ENCODE measurements around the gene MIPOL1.

Gene MIPOL1

DNA sequence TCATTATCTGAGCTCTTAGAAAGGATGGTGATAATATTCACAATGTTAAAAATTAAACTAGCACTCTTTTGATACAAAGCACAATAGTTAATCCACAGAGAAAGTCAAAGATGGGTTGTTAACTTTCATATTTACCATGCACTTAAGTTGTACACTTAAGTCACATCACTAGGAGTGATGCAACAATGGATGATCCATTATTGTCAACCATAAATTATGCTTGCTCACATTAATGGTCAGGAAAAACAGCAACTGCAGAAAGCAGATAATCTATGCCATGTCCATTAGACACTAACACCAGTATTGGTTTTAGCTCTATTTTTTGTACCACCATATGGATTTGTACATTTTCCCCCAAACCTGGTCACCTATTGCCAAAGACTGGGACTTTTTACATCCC lies 201.8 kb downstream of the MIPOL1 start:
- DNase-seq (ENCODE audit: low read depth in 2 of 2): no peak

DNA sequence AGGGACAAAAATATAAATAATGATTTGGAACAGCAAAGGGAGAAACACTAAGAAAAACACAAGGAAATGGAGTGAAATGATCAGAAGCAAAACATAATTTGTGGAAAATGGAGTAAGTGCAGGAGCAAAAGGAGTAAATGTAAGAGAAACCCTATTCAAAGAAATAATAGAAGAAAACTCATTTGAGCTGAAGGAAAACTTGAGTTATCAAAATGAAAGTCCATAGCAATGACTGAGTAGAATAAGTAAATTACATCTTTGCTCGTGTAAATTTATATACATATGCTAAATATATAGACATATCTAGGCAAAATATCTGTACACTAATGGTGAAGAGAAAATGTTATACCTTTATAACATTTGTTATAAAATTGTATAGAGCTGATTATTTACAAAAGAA lies 203.4 kb downstream of the MIPOL1 start:
- no peak for DNase-seq (ENCODE audit: low read depth in 2 of 2)

DNA sequence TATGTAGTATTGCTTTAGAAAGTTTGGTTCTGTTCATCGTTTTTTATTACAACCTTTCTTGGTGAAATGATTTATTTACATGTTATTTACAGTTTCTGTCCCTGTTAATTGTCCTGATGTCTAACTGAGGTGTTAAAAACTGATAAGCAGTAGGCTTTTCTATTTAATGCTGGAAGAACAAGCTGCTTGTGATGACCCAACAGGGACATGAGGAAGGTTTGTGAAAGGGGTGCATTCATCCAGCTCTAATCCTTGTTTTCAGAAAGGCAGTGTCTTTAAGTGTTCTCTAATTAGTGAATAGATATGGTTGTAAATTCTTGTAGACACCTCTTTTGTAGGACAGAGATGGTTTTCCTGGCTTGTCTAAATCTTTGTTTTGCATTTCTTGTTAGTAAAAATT lies 205.9 kb downstream of the MIPOL1 start:
- DNase-seq (ENCODE audit: low read depth in 2 of 2): no peak

DNA sequence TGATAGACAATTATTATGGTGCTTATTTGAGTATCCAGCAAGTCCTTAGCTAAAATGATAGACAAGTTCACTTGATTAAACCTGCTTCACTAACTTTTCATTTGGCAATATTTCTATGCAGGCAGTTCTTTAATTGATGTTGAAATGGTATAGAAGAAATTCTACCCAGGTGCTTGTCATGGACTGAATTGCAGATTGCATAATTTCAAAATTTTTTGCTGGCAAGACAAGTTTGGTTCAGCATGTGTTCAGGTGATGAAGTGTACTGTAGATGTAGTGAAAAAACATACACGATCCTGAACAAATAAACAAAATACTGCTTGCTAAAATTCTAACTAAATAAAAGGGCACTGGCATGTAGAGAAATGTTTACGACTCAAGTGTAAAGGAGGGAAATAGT lies 208.4 kb downstream of the MIPOL1 start:
- no peak for DNase-seq (ENCODE audit: low read depth in 2 of 2)

DNA sequence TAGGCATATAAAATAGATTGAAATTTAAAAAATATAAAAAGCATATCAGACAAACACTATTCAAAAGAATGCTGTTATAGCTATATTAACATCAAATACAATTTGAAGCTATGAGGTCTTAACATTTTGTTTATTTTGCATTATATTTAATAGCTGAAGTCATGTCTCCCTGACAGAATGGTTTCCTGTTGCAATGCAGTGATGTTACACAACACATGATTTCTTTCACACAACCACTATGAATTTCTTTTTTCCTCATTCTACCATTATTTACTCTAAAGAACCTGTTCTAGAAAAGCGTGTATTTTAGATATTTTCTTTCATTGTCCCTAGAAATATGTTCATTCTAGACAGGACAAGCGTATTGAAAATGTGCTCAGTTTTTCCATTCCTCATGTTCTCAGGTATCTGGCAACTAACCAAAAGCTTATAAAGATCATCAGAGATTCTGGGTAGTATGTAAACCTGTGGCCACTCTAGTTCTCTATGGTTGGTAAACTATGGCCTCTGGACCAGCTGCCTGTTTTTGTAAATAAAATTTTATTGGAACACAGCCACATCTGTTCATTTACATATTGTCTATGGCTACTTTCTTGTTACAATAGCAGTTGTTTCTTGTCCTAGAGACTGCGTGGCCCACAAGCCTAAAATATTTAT lies 213.5 kb downstream of the MIPOL1 start:
- no peak for DNase-seq (ENCODE audit: low read depth in 2 of 2)

DNA sequence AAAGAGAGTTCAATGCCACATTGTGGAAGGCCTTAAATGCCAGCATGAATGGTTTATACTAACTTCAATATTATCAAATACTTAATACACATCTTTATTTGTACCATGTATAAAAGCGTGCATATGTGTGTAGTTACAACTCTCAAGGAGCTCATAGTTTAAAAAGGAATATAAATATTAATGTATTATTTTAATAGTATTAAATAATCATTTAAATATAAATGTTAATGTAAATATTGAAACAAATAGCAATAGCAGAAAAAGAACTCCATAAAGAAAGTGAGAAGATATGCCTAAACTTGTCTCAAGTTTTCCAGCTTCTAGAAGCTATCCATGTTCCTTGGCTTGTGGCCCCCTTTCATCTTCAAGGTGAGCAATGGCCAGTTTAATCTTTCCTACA lies 215.3 kb downstream of the MIPOL1 start:
- DNase-seq (ENCODE audit: low read depth in 2 of 2): no peak

DNA sequence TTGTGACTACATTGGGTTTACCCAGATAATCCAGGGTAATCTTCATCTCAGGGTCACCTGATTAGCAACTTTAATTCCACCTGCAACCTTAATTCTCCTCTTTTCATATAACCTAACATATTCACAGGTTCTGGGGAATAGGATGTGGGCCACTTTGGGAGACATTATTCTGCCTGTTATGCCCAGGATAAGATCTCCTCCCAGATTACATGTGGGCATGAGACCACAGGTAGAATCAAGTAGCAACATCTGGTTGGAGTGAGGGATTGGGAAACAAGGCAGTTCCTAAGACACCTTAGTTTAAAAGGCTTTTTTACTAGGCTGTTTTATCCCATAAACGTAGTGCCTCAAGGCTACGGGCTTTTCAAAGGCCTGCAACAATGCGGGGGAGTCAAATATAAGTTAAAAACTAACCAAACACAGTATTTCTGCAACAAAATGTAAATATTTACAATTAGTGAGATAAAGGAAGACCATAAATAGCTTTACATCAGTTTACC lies 215.8 kb downstream of the MIPOL1 start:
- no peak for DNase-seq (ENCODE audit: low read depth in 2 of 2)

DNA sequence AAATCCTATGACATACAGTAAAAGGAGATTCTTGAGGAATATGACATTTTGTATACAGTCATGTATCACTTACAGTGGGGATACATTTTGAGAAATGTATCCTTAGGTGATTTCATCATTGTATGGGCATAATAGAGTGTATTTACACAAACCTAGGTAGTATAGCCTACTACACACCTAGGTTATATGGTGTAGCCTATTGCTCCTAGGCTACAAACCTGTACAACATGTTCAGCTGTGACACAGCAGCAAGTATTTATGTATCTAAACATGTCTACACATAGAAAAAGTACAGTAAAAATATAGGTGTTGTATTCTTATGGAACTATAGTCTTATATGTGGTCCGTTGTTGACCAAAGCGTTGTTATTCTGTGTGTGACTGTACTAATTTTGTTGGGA lies 218.5 kb downstream of the MIPOL1 start:
- DNase-seq (ENCODE audit: low read depth in 2 of 2): no peak

DNA sequence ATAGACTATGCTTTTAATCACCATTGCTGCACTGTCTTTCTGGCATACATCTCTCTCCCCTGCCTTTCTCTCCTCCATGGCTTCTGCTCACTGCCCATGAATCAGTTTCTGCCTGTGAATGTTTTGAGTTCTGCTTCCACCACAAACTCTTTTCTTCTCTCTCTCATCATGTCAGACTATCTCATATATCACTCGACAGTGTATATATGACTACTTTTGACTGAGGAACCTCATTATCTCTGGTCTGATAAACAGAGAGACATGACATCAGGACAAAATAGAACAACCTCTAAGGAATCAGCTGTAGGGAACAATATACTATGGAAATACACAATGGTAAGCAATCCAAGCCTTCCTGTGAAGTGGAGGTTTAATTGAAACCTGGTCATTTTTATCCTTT lies 219.4 kb downstream of the MIPOL1 start:
- DNase-seq (ENCODE audit: low read depth in 2 of 2): no peak

DNA sequence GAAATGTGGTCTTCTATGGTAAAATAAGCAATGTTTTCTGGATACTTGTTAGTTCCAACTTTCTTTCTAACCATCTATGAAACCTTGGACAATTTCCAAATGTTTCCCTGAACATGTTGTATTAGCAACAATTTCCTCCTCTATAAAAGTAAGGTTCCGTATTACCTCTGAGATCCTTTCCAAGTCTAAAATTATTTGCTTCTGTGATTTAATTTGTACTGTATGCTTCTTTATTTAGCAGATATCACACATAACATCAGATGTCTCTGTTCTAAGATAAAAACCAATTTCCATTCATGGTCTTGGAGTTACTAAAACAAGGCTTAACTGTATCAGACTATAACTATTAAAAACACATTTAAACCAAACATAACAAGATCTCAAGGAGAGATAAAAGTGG lies 220.1 kb downstream of the MIPOL1 start:
- DNase-seq (ENCODE audit: low read depth in 2 of 2): no peak

DNA sequence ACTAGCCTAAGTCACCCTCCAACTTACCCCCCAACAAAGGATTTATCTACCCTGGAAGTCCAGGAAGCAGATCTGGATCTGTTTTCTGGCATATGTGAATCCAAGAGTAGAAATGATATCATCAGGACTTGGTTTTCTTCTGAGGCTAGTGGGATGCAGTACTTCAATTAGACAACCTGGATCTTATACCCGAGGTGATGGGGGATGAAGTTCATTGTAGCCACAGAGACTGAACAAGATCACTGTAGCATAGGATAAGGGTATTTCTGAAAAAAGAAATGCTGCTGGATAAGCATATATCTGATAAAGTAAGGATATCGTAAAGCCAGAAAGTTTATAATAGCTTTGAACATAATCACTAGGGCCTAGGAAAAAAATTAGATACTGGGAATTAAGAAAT lies 222.9 kb downstream of the MIPOL1 start:
- no peak for DNase-seq (ENCODE audit: low read depth in 2 of 2)

DNA sequence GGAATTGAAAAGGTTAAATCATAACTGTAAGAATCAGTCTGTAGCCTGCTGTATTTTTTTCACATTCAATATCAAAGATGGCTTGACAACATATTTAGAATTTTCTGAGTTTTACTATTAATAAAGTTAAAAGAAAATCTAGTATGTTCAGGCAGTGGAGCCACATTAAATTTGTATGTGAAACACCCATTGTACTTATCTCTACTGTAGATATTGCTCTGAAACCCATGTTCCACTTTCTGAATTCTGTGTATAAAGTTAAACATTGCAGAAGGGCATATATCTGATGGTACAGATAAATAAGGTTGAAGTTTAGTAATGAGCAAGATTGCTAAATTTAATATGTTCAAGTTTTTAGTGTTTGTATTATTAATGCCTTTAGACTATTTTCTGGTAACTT lies 224.6 kb downstream of the MIPOL1 start:
- no peak for DNase-seq (ENCODE audit: low read depth in 2 of 2)

DNA sequence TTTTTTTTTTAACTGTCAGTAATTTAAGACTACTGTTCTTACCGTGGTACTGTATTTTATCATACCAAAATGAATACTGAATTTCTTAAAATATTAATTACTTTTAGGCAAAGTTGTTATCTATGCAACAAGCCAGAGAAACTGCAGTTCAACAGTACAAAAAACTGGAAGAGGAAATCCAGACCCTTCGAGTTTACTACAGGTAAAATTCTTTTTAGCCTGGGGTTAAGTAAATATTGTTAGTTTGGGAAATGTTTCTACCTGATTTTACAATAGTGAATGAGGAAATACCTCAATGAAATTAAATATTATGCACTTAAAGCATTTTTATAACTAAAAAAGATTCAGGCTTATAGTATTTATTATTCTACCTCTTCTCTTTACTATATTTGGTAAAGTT lies 225.0 kb downstream of the MIPOL1 start:
- DNase-seq (ENCODE audit: low read depth in 2 of 2): no peak

DNA sequence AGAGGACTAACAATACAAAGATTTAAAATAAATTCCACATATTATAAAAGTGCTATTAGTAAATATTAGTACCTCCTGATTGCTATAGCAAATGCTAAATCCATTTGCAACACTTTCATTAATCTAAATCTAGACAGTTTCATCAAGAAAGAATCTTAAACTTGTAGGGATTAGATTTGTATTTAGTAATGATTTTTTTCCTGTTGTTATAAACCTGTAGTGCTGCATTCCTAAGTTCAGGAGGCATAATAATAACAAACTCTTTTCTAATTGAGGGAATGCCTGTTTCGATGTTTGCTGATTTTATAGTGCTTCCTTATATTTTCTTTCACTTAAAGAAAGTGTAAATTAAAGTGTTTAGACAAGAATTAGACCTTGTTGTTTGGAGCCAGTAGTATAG lies 231.2 kb downstream of the MIPOL1 start:
- DNase-seq (ENCODE audit: low read depth in 2 of 2): no peak

DNA sequence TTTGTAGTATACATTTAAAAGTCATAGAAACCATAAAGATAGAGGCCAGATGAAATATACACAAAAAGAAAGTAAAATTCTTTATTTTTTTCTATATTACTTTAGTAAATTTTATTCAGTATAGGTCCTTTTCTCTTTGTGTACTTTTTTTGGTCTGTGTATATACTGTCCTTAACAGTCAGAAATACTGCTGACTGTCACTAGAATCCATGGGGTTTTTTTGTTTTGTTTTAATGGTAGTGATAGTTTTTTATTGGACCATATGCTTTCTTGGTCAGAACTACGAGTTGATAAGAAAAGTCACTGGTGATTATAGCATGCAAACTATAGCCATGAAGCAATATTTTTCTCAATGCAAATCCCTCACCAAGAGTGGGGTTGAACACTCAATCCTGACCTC lies 231.9 kb downstream of the MIPOL1 start:
- DNase-seq (ENCODE audit: low read depth in 2 of 2): no peak

DNA sequence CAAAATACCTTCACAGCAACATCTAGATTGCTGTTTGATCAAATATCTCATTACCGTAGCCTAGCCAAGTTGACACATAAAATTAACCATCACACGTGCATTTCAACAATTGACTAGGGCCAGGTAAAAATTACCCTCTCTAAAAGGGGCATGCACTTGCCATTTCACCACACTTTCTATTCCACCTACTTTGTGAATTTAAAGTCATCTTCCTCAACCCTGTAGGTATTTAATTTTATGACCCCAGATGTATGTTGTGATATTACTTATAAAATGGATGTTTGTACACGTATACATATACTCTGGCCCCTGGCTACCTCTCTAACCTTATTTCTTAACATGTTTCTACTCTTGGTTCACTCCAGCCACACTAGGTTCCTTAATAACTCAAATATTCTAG lies 237.1 kb downstream of the MIPOL1 start:
- DNase-seq (ENCODE audit: low read depth in 2 of 2): no peak

DNA sequence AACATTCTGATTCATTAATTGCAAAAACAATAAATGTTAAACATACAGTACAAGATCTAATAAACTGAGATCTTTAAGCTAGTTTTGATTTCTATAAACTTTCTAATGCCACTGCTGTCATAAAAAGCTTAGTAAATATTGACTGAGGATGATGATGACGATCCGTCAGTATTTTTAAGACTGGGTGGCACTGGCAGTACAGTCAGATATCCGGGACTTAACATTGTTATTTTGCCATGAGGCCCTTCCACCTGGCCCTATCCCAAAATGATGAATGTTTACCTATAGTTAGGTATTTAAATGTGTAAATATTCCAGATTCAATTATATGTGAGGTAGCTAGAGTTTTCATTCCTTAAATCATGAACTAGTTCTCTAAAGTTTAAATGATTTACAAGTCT lies 238.8 kb downstream of the MIPOL1 start:
- no peak for DNase-seq (ENCODE audit: low read depth in 2 of 2)

DNA sequence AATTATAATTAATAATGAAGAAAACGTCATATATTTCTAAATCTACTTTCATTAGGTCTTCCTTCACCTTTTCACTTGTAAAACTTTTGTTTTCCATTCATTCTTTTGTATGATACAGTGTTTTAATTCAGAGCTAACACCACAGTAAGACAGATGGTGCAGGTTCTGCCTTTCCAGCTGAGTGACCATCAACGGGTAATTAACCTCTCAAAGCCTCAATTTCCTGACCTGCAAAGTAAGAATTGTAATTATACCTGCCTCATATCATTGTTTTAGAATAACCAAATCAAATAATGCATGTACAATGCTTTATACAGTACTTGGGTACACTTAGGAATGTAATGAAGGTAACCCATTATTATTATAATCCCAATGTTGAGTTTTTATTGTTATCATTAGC lies 239.8 kb downstream of the MIPOL1 start:
- DNase-seq (ENCODE audit: low read depth in 2 of 2): no peak

DNA sequence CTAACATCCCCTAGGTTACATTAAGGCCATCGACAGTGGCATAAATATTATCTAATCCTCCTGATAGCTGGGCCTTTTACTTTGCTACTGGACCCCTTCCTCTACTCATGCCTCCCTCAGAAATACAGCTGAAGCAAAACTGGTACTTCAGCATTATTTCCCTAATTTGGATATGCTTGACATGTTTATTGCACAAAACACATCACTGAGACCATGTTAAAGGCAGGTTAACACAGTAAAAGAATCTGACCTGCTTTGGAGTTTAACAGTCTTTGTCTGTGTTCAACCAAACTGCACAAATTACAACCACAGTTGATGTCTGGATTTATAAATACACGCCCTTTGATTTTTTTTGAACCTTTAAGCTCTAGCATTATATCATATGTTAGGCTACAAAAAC lies 240.7 kb downstream of the MIPOL1 start:
- no peak for DNase-seq (ENCODE audit: low read depth in 2 of 2)

DNA sequence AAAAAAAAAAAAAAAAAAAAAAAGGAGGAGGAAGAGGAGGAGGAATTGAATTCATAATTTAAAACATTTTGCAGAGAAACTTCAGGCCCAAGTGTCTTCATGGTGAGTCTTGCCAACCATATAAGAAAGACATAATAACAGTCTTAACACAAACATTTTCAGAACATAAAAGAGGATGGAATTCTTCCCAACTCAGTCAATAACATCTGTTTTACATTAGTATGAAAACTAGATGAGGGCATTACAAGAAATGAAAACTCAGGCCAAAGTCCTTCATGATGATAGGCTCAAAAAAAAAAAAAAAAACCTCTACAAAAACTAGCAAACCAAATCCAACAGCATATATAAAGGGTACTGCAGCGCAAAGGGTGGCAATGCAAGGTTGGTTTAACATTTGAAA lies 245.7 kb downstream of the MIPOL1 start:
- no peak for DNase-seq (ENCODE audit: low read depth in 2 of 2)

DNA sequence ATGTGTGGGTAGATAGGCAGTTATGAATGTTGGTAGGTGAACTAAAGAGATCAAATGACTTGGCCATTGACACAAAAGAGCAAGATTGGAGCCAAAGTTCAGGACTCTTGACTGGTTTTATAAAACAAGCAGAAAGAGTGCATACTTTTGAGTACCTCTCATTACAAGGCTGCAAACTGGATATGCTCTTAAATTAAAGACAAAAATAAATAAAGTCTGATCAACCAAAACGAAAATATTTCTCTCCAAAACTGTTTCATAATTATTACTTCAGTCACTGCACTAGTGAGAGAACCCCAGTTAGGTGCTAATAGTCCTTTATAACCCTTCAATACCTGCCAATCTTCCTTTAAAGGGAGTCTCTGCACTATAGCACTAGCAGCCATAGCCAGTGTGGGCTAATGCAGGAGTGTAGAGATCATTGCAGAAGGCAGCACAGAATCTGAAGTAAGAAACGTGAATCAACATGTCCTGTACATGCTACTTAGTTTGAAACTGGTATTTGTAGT lies 250.2 kb downstream of the MIPOL1 start:
- no peak for DNase-seq (ENCODE audit: low read depth in 2 of 2)

DNA sequence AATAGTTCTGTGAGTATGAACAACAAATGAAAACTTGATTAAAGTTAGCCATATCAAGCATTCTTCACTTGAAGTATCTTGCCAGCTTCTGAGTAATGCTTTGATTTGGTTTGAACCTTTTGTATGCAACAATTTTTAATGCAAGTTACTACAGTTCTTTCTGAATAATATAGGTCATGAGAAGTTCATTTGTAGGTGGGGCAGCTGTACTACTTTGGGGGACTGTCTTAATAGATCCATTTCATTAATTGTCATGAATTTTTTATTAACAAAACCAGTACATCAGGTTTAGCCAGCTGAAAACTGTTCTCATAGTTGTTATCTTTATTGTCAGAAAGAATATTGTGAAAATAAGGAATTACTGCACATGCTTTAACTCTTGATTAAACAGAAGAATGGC lies 254.6 kb downstream of the MIPOL1 start:
- no peak for DNase-seq (ENCODE audit: low read depth in 2 of 2)

DNA sequence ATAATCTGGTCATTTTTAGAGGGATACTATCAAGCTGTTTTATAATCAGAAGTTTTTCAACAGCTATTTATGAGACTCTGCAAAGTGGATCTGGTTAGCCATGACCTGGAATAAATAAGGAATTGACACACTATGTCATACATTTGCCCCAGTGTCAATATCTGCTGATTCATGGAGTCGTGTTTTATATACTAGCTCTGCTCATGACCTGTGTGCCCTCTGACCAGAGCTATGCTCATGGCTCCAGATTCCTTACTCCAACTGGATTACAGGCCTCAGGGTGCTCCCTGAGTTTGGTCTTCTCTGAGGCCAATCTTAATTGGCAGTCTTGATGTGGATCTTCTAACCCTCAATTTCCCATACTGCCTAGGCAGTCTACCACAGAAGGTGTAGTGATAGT lies 256.2 kb downstream of the MIPOL1 start:
- DNase-seq (ENCODE audit: low read depth in 2 of 2): no peak

DNA sequence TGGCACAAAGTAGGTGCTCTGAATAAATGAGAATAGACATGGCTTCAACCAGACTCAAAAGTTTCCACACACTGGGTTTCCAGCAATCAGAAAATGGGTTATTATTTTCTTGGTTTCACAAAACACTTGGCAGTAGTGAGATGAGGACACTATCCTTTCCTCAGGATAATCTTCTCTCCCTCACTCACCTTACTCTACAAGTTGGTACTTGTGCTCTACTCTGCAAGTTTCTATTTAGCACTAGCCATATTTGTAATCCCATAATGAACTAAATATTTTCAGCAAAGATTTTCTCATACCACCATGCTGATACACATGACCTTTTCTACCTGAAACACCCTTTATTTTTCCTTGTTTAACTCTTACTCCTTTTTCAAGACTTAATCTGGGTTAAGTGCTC lies 259.6 kb downstream of the MIPOL1 start:
- DNase-seq (ENCODE audit: low read depth in 2 of 2): no peak
